HG03025 (cell line): ENCODE data around the gene COQ3.

Experiments used
- ATAC-seq: cut with Tn5 transposase; IDR thresholded peaks from one replicate; pipeline ENCODE4 v1.9.1; 2021; ENCODE audit warnings: mild to moderate bottlenecking, moderate library complexity; ENCODE audit not compliant: unreplicated experiment, low FRiP score

COQ3 gene, protein sequence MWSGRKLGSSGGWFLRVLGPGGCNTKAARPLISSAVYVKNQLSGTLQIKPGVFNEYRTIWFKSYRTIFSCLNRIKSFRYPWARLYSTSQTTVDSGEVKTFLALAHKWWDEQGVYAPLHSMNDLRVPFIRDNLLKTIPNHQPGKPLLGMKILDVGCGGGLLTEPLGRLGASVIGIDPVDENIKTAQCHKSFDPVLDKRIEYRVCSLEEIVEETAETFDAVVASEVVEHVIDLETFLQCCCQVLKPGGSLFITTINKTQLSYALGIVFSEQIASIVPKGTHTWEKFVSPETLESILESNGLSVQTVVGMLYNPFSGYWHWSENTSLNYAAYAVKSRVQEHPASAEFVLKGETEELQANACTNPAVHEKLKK

DNA sequence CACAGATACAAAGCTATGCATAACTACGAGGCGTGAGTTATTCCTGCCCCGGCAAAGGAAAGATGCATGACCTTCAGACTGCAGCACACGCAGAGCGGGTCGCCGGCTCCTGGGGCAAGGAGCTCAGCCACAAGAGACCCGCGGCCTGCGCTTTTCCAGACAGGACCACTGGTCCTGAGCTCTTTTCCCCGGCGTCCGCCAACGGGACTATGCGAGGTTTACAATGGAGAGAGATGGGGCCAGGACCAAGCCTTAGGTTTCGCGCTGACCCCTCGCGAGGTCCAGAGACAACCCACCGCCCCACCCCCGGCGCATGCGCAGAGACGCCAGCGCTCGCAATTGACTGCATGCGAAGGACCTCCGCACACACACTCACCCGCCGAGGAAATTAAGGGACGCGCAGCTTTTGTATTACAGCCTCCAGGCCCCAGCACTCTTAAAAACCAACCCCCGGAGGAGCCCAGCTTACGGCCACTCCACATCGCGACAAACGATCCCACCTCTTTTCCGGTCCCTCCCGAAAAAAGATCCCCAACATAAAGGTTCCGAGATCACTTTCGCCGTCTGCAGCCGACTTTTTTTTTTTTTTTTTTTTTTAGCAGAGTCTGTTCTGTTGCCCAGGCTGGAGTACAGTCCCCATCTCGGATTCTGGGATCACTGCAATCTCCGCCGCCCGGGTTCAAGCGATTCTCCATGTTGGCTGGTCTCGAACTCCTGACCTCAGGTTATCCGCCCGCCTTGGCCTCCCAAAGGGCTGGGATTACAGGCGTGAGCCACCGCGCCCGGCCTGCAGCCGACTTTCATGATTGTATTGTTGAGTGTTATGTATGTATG lies at the start of gene COQ3:
COQ3 (minus strand) TSS at position 498 of the 834 bp plus-strand sequence; CDS start at position 482, 16 bp downstream.
- ATAC-seq: peak; percentile 60

DNA sequence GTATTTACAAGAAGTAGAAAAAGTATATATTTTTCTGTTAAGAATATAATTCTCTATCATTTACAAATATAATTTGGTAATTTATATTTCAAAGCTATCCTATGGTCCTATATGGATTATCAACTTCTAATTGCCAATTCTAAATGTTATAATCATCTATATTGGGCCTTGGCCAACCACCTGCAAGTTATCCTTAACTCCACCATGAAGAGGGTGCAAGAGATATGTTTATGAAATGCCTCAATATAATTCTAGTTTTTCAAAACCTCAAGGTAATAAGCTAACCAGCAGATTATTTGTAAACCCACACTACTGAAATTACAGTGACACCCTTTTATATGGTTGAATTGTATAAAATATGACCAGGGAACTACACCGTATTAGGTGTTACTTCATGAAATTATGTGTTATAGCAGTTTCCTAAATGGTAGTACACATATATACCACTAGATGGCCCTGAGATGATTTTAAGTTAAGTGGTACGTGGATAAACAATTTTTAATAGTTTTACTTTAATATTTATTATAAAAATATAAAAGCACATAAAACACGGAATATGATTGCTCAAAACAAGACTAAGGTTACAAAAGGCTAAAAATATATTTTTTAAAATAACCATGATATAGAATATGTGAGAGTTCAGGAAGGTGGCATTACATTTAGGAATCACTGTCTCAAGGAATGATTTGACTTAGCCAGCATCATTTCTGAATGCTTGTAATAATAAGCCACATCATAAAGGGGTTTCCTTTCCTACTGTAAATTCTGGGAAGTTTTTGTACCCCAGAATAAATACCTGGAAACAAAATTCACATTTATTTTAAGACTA lies 40.9 kb upstream of the COQ3 start:
- ATAC-seq: peak; percentile 77

DNA sequence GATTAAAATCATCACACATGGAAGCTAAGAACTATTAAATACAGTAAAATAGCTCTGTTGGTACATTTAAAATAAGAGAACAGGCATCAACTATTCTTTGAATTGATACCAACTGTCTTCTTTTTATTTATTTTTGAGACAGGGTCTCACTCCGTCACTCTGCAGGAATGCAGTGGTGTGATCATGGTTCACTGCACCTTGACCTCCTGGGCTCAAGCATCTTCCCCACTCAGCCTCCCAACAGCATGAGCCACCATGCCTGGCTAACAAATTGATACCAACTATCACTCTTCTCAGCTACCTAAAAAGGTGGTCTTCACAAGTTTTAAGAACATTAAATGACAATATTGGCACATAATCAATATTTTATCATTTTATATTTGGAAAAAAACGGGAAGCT lies 38.9 kb upstream of the COQ3 start:
- ATAC-seq: no peak

DNA sequence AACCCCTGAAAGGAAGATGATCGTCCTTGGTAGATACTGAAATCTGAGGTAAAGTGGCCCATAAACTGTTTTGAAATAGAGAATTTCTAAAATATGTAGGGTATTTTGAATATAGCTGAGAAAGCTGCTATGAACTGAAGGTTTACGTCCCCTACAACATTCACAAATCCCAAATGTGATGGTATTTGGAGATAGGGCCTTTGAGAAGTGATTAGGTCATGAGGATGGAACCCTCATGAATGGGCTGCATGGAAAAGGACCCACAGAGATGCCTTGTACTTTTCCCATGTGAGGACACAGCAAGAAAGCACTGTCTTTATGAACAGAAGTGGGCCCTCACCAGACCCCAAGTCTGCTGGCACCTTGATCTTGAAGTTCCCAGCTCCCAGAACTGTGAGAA lies 37.9 kb upstream of the COQ3 start:
- ATAC-seq: no peak

DNA sequence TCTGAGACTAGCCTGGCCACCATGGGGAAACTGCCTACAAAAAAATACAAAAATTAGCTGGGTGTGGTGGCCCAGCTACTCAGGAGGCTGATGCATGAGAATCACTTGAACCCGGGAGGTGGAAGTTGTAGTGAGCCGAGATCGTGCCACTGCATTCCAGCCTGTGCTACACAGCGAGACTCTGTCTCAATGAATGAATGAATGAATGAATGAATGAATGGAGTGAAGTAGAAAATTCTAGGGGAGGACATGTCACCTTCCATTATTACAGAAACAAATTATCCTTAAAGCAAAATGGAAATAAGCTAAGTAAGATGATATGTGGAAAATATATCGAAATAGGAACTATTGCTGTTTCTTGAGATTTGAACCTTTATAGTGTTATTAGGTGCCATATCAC lies 34.0 kb upstream of the COQ3 start:
- ATAC-seq: no peak

DNA sequence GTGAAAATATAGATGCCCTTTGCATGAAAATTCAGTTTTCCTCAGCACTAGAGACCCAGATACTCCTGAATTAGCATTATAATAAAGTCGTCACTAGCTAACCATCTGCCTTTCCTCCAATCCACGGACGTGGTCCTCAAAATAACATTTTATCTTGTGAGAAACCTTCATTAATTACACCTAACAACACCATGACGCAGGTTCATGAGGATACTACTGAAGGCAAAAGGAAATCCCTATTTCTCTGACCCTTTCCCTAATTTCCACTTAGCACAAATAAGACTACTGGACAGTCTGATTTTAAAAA lies 32.4 kb upstream of the COQ3 start:
- ATAC-seq: no peak

DNA sequence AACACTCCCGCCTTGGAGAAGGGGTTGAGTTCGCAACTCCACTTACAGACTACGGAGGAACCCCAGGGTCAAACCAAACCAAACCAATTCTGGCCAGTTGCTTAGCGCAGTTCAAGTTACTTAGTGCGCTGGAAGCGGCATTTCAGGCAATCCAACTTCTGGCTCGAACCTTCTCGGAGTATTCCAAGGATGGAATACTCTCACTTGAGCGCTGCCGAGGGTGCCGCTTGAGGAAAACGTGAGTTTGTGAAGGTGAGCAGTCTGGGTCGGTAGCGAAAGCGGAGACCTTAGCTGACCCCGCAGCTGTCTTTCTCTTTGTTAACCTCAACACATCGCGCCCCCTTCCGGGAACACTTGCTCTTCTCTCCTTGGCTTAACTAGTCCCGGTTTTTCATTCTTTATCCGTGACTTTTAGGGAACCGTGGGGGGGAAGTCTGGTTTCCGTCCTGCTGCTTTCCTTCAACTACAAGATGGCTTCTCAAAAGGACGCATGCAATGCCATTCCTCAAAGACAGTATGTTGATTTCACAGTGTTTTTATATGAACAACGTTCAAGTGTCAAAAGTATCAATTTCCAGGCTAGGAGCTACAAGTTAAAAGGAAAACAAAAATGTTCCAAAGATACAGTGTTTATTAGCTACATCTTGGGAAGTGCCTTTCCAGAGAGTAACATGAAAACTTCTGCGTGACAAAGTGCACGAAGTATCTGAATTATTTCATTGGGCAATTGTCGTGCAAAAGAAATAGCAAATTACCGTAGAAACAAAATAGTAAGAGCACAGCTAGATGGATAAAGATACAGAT lies 31.9 kb upstream of the COQ3 start:
- ATAC-seq: peak; percentile 56

DNA sequence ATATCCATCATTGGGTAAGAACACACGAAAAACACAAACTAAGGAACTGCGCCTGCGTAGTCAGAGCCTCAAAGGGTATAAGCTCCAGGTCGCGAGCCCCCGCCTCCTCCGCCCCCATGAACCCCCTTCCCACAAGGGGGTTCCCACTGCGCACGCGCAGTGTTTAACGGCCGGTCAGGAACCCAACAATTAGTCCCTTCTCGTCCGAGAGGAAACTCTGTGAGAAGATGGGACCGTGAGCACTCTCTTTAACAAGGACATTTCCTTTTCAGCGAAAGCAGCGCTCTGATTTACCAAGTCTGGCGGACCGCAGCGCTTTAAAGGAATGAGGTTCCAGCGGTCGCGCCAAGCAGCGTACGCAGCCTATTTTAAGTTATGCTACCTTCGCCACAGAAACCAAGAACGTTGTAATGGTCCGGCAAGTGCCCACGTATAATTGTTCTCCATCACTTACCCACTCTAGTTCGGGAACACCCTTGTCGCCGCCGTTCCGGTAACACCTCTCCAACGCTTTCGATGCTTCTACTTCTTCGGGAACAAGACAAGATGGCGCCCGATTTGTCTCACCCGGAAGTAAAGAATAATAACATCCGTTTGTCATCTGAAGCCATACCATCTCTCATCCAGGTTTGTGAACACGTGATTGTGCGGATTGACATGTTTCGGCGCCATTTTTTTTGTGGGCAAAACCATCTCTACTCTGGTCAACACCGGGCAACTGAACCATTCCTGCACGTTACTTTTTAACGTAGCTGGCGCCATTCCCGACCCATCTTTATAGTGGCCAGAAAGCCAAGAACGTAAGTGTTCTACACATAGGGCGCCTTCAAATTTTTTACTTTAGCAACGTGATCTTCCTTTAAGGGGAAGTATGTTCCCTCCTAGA lies 31.0 kb upstream of the COQ3 start, which contains the start of gene PNISR:
PNISR (minus strand) TSS at position 548 of the 886 bp plus-strand sequence. CDS start 10,649 bp downstream, outside the sequence.
- ATAC-seq: peak; percentile 93

DNA sequence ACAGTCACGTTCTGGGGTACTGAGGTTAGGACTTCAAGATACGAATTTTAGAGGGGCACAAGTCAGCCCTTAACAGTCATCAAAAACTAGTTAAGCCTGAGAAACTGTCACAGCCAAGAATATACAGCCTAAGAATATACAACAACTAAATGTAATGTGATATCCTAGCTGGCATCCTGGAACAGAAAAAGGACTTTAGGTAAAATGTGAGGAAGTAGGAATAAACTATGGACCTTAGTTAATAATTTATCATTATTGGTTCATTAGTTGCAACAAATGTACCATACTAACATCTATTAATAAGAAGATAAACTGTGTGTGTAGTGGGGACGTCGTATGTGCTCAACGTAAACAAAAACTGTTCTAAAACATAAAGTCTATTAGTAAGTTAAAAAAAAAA lies 30.0 kb upstream of the COQ3 start:
- ATAC-seq: no peak

DNA sequence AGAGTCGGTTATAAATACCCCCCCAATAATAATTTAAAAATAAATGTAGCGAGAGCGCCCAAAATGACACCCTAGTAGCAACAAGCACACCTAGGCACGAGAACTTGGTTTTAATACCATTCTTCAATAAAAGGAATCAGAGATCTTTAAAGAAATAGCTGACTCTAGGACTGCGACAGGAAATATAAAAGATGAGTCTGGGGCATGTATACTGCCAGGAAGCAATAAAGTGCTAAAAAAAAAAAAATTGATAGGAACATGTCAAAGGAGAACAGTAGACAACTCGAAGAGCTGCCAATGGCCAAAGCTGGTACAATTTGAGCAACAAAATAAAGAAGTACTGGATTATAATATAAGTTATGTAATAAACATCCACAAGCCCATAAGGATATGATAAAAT lies 28.9 kb upstream of the COQ3 start:
- ATAC-seq: no peak

DNA sequence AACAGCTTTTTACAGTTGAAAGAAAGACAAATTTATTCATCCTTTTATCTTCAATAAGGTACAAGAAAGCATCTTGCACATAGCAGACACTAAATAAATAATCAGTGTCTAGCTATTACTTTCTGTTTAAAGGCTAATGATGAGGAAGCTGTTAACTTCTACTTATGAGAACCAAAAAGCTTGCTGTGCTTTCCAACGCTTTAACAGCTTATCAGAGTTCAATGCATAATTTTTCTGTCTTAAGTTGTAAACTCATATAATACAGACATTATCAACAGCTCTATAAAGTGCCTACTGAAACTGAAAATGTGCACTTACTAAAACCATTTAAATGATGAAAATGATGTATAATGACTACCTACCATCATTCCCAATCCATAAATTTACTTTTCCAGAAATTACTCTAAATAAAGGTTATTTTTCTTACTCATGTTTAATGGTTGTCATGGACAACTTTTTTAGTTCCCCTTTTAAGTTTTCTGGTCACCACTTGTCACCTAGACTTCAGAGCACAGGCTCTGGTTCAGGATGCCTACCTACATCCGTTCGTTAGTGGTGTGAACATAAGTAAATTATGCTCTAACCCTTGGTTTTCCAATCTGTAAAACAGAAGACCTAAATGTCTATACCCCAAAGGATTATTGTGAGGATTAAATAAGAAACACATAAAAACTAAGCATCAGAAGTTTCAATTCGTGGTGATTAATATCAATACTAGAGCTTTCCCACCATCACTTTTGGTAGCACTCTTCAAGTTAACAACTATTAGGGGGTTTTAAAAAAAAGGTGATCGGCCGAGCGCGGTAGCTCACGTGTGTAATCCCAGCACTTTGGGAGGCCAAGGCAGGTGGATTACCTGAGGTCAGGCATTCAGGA lies 23.1 kb upstream of the COQ3 start:
- ATAC-seq: peak; percentile 79

DNA sequence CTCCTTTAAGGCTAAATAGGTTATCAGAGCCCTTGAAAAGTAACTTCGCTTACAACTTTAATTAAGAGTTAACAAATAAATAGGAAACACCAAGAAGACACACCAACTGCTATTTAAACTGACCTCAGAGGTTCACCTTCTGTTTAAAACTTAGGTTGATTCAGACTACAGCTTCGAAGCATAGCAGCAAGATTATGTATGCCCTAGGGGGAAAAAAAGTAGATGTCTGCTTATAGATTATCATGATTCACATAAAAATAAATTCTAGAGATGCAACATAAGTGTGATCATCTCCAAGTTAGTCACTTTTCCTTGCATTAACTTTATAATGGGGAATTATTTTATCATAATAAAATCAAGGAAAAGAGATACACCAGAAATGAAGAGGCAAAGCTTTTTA lies 22.2 kb upstream of the COQ3 start:
- ATAC-seq: no peak

DNA sequence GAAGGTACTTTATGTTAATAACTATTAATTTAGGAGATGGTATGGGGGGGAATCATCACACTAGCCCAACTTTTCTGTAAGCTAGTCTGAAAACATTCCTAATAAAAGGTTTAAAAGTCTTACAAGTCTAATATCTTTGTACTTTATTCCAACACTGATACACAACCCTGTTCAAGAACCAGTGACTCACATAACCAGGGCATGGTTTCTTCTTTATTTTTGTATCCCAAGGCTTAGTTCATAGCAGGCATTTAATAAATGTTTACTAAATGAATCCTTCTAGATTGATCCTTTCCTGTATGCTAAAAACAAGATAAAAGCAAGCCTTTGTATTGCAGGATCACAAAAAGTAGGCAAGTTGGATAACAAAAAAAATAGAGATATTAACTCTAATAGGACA lies 21.5 kb upstream of the COQ3 start:
- no peak for ATAC-seq

DNA sequence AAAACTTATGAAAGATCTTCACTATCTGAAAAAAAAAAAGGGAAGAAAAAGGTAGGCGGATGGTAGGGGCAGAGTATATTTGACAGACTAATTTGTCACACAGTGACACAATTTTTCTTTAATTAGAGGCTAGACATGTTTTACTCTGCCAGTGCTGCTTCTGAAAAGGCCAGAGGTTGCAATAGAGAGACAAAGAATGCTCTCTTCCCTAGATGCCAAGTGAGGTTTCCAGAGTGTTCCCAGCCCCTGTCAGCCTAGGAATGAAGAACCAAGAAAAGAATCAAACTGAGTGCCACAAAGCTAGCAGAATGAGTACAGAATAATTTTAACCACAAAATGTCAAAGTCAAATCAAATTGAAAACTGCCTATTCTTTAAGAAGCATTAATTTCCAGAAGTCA lies 18.1 kb upstream of the COQ3 start:
- ATAC-seq: no peak

DNA sequence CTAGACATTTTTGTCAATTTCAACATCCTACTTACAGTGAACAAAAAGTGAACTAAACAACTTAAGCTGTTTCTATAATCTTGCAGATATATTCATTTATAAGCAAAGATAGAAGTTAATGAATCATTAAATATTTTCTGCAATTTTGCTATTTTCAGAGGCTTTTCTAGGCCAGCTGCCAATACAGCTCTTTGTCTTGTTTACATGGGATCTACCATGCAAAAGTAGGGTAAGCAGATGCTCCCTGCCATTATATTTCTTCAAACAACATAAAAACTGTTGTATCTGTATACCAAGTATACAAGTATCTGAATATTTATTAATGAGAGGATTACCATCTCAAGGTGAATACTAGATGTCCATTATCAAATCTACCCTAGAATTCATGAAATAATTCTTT lies 15.7 kb upstream of the COQ3 start:
- ATAC-seq: no peak

DNA sequence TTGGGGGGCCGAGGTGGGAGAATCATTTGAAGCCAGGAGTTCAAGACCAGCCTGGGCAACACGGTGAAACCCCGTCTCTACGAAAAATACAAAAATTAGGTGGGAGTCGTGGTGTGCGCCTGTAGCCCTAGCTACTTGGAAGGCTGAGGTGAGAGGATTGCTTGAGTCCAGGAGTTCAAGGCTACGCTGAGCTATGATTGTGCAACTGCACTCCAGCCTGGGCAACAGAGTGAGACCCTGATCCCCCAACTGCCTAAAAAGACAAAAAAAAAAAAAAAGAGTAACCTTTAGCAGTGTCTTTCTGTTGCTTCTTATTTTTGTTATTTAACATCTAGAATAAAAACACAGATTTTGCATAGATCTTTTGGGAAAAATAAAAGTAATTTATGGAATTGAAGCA lies 13.1 kb upstream of the COQ3 start:
- ATAC-seq: no peak

DNA sequence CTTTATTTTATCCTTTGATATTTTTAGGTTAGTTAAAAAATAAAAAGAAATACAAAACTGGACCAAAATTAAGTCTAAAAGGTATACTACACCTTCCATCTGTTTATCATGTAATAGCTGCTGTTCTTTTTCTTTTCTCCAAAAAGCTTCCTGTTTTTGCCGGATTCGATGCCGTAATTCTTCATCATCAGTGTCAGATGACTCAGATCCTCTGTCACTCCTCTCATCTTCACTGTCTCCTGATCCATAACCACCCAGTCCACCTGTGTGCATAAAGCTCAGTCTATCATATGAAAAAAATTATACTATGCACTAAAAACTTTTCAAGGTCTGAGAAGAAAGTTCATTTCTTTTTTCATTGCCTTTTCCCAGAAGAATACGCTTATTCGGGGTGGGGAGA lies 8.5 kb upstream of the COQ3 start:
- ATAC-seq: no peak

DNA sequence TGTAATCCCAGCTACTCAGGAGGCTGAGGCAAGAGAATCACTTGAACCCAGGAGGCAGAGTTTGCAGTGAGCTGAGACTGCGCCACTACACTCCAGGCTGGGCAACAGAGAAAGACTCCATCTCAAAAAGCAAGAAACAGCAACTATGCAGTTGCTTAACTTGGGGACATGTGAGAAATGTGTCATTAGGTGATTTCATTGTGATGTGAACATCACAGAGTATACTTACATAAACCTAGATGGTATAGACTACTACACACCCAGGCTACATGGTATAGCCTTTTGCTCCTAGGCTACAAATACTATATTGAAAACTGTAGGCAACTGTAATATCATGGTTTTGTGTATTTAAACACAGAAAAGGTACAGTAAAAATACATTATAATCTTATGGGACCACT lies 3.3 kb upstream of the COQ3 start:
- no peak for ATAC-seq
